ENCODE data around the gene TMCC2. TPM values are rescaled to one million over a fixed set of nuclear protein-coding genes. Genes with fewer than 3 reads are reported as not detected.

Gene TMCC2
- total RNA-seq, 1 donor from 2014 or later = 7.1 TPM

DNA sequence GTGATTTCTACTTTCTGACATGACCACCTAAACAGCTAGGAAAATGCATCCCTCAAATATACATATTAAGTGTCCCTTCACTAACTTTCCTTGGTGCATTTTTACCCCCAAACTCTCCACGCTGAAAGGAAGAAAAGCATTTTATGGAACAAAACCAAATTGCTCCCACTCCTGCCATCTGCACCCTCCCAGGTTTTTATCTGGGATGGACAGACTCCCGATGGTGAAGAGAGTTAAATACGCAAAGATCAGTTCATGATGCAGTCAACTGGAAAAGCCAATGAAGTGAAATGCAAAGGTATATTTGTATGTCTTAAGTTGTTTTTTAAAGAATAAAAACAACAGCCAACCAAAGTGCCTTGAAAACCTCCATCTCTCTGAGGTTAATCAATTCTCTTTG lies 18.9 kb upstream of the TMCC2 start:
- no peak for TF ChIP-seq EZH2phosphoT487 (IDR thresholded peaks at IDR 0.05)
- TF ChIP-seq, protein P1, sequence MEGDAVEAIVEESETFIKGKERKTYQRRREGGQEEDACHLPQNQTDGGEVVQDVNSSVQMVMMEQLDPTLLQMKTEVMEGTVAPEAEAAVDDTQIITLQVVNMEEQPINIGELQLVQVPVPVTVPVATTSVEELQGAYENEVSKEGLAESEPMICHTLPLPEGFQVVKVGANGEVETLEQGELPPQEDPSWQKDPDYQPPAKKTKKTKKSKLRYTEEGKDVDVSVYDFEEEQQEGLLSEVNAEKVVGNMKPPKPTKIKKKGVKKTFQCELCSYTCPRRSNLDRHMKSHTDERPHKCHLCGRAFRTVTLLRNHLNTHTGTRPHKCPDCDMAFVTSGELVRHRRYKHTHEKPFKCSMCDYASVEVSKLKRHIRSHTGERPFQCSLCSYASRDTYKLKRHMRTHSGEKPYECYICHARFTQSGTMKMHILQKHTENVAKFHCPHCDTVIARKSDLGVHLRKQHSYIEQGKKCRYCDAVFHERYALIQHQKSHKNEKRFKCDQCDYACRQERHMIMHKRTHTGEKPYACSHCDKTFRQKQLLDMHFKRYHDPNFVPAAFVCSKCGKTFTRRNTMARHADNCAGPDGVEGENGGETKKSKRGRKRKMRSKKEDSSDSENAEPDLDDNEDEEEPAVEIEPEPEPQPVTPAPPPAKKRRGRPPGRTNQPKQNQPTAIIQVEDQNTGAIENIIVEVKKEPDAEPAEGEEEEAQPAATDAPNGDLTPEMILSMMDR (IDR thresholded peaks at IDR 0.05) = no peak
- no peak for TF ChIP-seq EZH2 (IDR thresholded peaks at IDR 0.05)
- Histone ChIP-seq H3F3A (ENCODE audit: low read depth) (peaks cover 30% of the 10 kb centered on the region), H3K9ac (no peak overlapping the region), H2AFZ (replicated peaks) (no peak overlapping the region), H3K27me3 (no peaks in the 10 kb centered on the region), H3K9me3 (ENCODE audit: low read depth) (no peaks in the 10 kb centered on the region), H3K79me2 (ENCODE audit: low read depth) (peaks cover 69% of the 10 kb centered on the region), H4K20me1 (ENCODE audit: low read depth) (peaks cover 43% of the 10 kb centered on the region), H3K27ac (no peak overlapping the region), H3K36me3 (no peaks in the 10 kb centered on the region), H3K4me1 (peaks cover 18% of the 10 kb centered on the region), H3K4me2 (peak overlapping the region; percentile 80), H3K4me3 (no peak overlapping the region)
- H3K27ac Mint-ChIP-seq = no peak overlapping the region
- peak overlapping the region; percentile 68 for H3K4me3 Mint-ChIP-seq
- H3K4me1 Mint-ChIP-seq = peaks cover 38% of the 10 kb centered on the region
- H3K9me3 Mint-ChIP-seq = no peaks in the 10 kb centered on the region
- H3K27me3 Mint-ChIP-seq (ENCODE audit: insufficient read depth, low read depth) = peaks cover 5% of the 10 kb centered on the region
- DNase-seq (ENCODE audit: low spot score) = no peak
- H3K36me3 Mint-ChIP-seq = no peaks in the 10 kb centered on the region

DNA sequence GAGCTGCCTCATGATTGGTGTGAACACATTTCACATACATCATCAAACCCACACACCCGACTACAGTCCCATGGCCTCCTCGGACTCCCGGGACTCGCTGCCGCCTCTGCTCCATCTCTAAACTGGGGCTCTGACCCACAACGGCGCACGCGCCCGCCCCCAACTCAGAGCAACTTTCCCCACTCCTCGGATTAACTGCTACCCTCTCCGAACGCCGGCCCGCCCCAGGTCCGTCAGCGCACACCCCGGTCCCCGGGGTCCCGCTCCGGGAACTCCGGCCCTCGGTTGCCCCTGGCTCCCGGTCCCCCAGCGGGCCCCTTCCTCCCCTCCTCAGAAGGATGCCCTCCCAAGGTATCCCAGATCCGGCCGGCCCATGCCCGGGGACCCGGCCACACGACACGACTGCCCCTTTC lies 17.0 kb upstream of the TMCC2 start:
- Histone ChIP-seq H3F3A (ENCODE audit: low read depth) (peaks cover 25% of the 10 kb centered on the region), H3K27ac (peak overlapping the region; percentile 97), H4K20me1 (ENCODE audit: low read depth) (peaks cover 23% of the 10 kb centered on the region), H3K79me2 (ENCODE audit: low read depth) (peaks cover 51% of the 10 kb centered on the region), H3K27me3 (no peaks in the 10 kb centered on the region), H3K36me3 (no peaks in the 10 kb centered on the region), H3K9ac (peak overlapping the region; percentile 76), H3K4me2 (peak overlapping the region; percentile 80), H3K9me3 (ENCODE audit: low read depth) (no peaks in the 10 kb centered on the region), H3K4me3 (peak overlapping the region; percentile 96), H3K4me1 (peaks cover 18% of the 10 kb centered on the region), H2AFZ (replicated peaks) (peak overlapping the region; percentile 99)
- Mint-ChIP-seq H3K4me1 (peaks cover 27% of the 10 kb centered on the region), H3K27me3 (ENCODE audit: insufficient read depth, low read depth) (peaks cover 5% of the 10 kb centered on the region), H3K36me3 (no peaks in the 10 kb centered on the region), H3K4me3 (peak overlapping the region; percentile 100), H3K9me3 (no peaks in the 10 kb centered on the region), H3K27ac (peak overlapping the region; percentile 98)
- DNase-seq (ENCODE audit: low spot score) = peak; percentile 67
- TF ChIP-seq EZH2 (IDR thresholded peaks at IDR 0.05) = no peak

DNA sequence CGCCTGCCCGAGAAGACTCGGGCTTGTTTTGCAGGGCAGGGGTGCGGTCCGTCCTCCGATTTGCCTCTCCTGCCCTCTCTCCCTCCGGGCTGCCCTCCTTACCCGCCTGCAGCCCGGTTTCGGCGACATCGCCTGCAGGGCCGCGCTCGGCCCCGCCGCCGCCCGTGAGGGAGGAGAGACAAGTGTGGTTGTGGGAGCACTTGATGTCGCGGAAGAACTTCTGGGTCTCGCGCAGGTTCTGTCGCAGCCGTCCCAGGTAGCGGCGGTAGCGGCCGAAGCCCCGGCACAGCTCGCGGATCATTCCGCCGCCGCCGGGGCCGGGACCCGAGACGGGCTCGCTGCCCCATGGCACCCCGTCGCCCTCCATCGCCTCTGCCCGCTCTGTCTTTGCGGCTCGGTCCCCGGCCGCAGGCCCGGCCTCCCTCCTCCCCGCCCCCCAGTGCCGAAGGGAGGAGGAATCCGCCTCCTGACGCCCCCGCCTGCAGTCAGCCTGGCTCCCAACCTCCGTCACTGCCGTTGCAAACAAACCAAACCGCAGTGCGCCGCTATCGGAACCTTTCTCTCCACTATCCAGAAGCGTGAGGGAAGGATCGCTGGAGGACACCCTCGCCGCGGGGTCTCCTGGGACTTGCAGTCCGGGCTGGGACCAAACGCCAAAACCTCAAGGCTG lies 16.4 kb upstream of the TMCC2 start, which contains the start of gene DSTYK:
DSTYK (minus strand) TSS at position 534 of the 670 bp plus-strand sequence; CDS start at position 367, 167 bp downstream.
- Mint-ChIP-seq H3K27ac (peak within 1 kb of the TSS; percentile 98), H3K36me3 (no peaks in the 10 kb centered on the region), H3K9me3 (no peaks in the 10 kb centered on the region), H3K27me3 (ENCODE audit: insufficient read depth, low read depth) (peaks cover 5% of the 10 kb centered on the region), H3K4me1 (peaks cover 27% of the 10 kb centered on the region), H3K4me3 (peak within 1 kb of the TSS; percentile 100)
- H3K79me2 ChIP-seq (ENCODE audit: low read depth) = peaks cover 47% of the 10 kb centered on the region
- no peaks in the 10 kb centered on the region for H3K27me3 ChIP-seq
- no peaks in the 10 kb centered on the region for H3K9me3 ChIP-seq (ENCODE audit: low read depth)
- H3K9ac ChIP-seq = peak within 1 kb of the TSS; percentile 76
- no peaks in the 10 kb centered on the region for H3K36me3 ChIP-seq
- peaks cover 21% of the 10 kb centered on the region for H4K20me1 ChIP-seq (ENCODE audit: low read depth)
- H3K4me3 ChIP-seq = peak within 1 kb of the TSS; percentile 96
- H3K4me1 ChIP-seq = peaks cover 18% of the 10 kb centered on the region
- peak within 1 kb of the TSS; percentile 80 for H3K4me2 ChIP-seq
- H2AFZ ChIP-seq (replicated peaks) = peak within 1 kb of the TSS; percentile 99
- H3K27ac ChIP-seq = peak within 1 kb of the TSS; percentile 97
- peak; percentile 98 for DNase-seq (ENCODE audit: low spot score)
- peaks cover 28% of the 10 kb centered on the region for H3F3A ChIP-seq (ENCODE audit: low read depth)
- TF ChIP-seq, protein P1 (IDR thresholded peaks at IDR 0.05) = no peak
- peak; percentile 43 for TF ChIP-seq EZH2 (IDR thresholded peaks at IDR 0.05)
- TF ChIP-seq EZH2phosphoT487 (IDR thresholded peaks at IDR 0.05) = peak; percentile 35

All from neural progenitor cell (in vitro differentiated cells).